OCI-LY7 (cell line): ENCODE measurements around the gene MARCHF2. TPM values are rescaled to one million over a fixed set of nuclear protein-coding genes. Genes with fewer than 3 reads are reported as not detected.
"Not testable (repeated sequence)": the region's sequence is repeated elsewhere in the genome, so short reads cannot be mapped to it uniquely, and the experiment has no call there.

Experiments used
- BruUV-seq: library from RNA; stranded (reverse); fragments of 400-500 nt; replicated peaks from 2 replicates; lab custom pipeline; 2021; lab: Mats Ljungman, UMichigan
- CTCF ChIA-PET: fragments of 300-600 bp; sonication (Branson Sonifier 250); formaldehyde crosslinking; loops from one replicate; lab custom pipeline; 2022; ENCODE audit warnings: antibody characterized with exemption; ENCODE audit not compliant: unreplicated experiment; lab: Charles Lee
- POLR2A ChIA-PET: fragments of 300-600 bp; sonication (Branson Sonifier 250); formaldehyde crosslinking; loops from one replicate; lab custom pipeline; 2022; ENCODE audit warnings: antibody characterized with exemption; lab: Charles Lee
- DNase-seq: peaks from one replicate; pipeline ENCODE4 v3.0.0-alpha.2; 2015; ENCODE audit warnings: low spot score
- H2AFZ ChIP-seq: fragments of 200-600 bp; sonication (generic), shearing (Covaris generic); 2 replicates; pipeline ENCODE4 v1.6.1; 2014; ENCODE audit warnings: mild to moderate bottlenecking, antibody characterized with exemption, low read length, moderate library complexity
- H3K27ac ChIP-seq: fragments of 200-600 bp; sonication (generic); 2 replicates; pipeline ENCODE4 v1.5.1; 2014; ENCODE audit warnings: mixed run types, low read depth, mild to moderate bottlenecking, moderate library complexity, low read length, inconsistent platforms; ENCODE audit not compliant: poor library complexity, severe bottlenecking
- H3K36me3 ChIP-seq: fragments of 200-600 bp; sonication (generic); 2 replicates; pipeline ENCODE4 v1.6.1; 2014; ENCODE audit warnings: mild to moderate bottlenecking, antibody characterized with exemption, low read length, moderate library complexity, mixed read lengths; ENCODE audit not compliant: insufficient read depth
- H3K4me1 ChIP-seq: fragments of 200-600 bp; sonication (generic); 2 replicates; pipeline ENCODE4 v1.5.1; 2014; ENCODE audit warnings: mild to moderate bottlenecking, low read length; ENCODE audit not compliant: insufficient read depth, poor library complexity, severe bottlenecking
- H3K4me2 ChIP-seq: fragments of 200-600 bp; sonication (generic); 2 replicates; pipeline ENCODE4 v1.6.1; 2014; ENCODE audit warnings: mild to moderate bottlenecking, low read length
- H3K4me3 ChIP-seq: fragments of 200-600 bp; sonication (generic); 2 replicates; pipeline ENCODE4 v1.5.1; 2014; ENCODE audit warnings: mild to moderate bottlenecking, low read depth, low read length; ENCODE audit not compliant: poor library complexity, severe bottlenecking
- H3K79me2 ChIP-seq: fragments of 200-600 bp; sonication (generic); 2 replicates; pipeline ENCODE4 v1.6.1; 2016; ENCODE audit warnings: low read depth, mild to moderate bottlenecking, low read length, moderate library complexity, mixed read lengths; ENCODE audit not compliant: insufficient read depth
- H3K9me2 ChIP-seq: fragments of 200-600 bp; sonication (generic); 2 replicates; pipeline ENCODE4 v1.6.1; 2016; ENCODE audit warnings: mild to moderate bottlenecking, low read length, mixed read lengths; ENCODE audit not compliant: insufficient read depth
- H3K9me3 ChIP-seq: fragments of 200-600 bp; sonication (generic); 2 replicates; pipeline ENCODE4 v1.6.1; 2014; ENCODE audit warnings: mild to moderate bottlenecking, mixed run types, low read length, mixed read lengths
- H4K20me1 ChIP-seq: fragments of 200-600 bp; sonication (generic); 2 replicates; pipeline ENCODE4 v1.6.1; 2014; ENCODE audit warnings: mild to moderate bottlenecking, antibody characterized with exemption, low read length, moderate library complexity, mixed read lengths; ENCODE audit not compliant: insufficient read depth
- CTCF ChIP-seq: fragments of 200-600 bp; sonication (generic); conservative IDR thresholded peaks from 2 replicates; pipeline ENCODE4 v1.5.1; 2014; ENCODE audit warnings: mild to moderate bottlenecking, antibody characterized with exemption, low read length, moderate library complexity, mixed read lengths
- EZH2phosphoT487 ChIP-seq: fragments of 200-600 bp; sonication (generic); IDR thresholded peaks from 2 replicates; pipeline ENCODE4 v1.6.1; 2018; ENCODE audit warnings: low read depth, borderline replicate concordance, mild to moderate bottlenecking, mixed run types, antibody characterized with exemption, low read length, moderate library complexity, mixed read lengths
- intact Hi-C: fragments of 100-400 bp; cut with micrococcal nuclease; formaldehyde crosslinking; loops from one replicate; pipeline ENCODE4 v1.10.0; 2022; ENCODE audit not compliant: unreplicated experiment
- total RNA-seq, 2 experiments: library from RNA; depleted of rRNA in 1 of 2; stranded (reverse); fragments of >200 nt in 1 of 2; shearing (Covaris generic) in 1 of 2; gene quantifications; 2 replicates each; pipeline ENCODE4 v1.2.3, GENCODE V29; 2014 to 2022

The MARCHF2 gene
- total RNA-seq, 2 experiments from 2014 or later, result 12.4 to 14.1 TPM

GRCh38 chr19:8377598-8377997, 35.5 kb upstream of the MARCHF2 start:
- no TSS peak for BruUV-seq
- H2AFZ ChIP-seq, result no peak overlapping the region
- no peak overlapping the region for H3K4me2 ChIP-seq
- ChIA-PET CTCF (interaction anchor here (0.6 kb wide), 1 partner anchor 204 kb away, joined by 4 read pairs; no protein-coding TSS in a partner anchor), POLR2A (no interaction called here)
- no peaks in the 10 kb centered on the region for H3K9me3 ChIP-seq
- no peaks in the 10 kb centered on the region for H3K9me2 ChIP-seq
- no peaks in the 10 kb centered on the region for H3K4me1 ChIP-seq
- no peak for DNase-seq
- H3K79me2 ChIP-seq, result no peaks in the 10 kb centered on the region
- no peak for TF ChIP-seq CTCF
- TF ChIP-seq EZH2phosphoT487, result no peak
- no peaks in the 10 kb centered on the region for H3K36me3 ChIP-seq
- no peaks in the 10 kb centered on the region for H4K20me1 ChIP-seq
- no peak overlapping the region for H3K4me3 ChIP-seq
- no peak overlapping the region for H3K27ac ChIP-seq
- intact Hi-C loops, result no loop called here

- ChIA-PET POLR2A (interaction anchor here (0.8 to 1.1 kb wide), 2 partner anchors 11 to 34 kb away, joined by 3 to 4 read pairs; partner anchors contain the start of genes MARCHF2 and RAB11B), CTCF (interaction anchor here (1.0 kb wide), 1 partner anchor 25 kb away, joined by 3 read pairs; no protein-coding TSS in a partner anchor)
- H4K20me1 ChIP-seq, intact Hi-C loops, H3K9me2 ChIP-seq, H3K27ac ChIP-seq, H3K36me3 ChIP-seq, H2AFZ ChIP-seq, BruUV-seq, H3K4me3 ChIP-seq, H3K79me2 ChIP-seq, H3K4me2 ChIP-seq, DNase-seq, H3K9me3 ChIP-seq, H3K4me1 ChIP-seq: not testable (repeated sequence)
These were observed 33.8 kb upstream of the MARCHF2 start for GRCh38 chr19:8379156-8379891.

- intact Hi-C loops, POLR2A ChIA-PET, H3K4me1 ChIP-seq, H3K27ac ChIP-seq, BruUV-seq, H3K4me3 ChIP-seq, H4K20me1 ChIP-seq, H3K36me3 ChIP-seq, H3K79me2 ChIP-seq, CTCF ChIA-PET, H3K4me2 ChIP-seq, DNase-seq, H3K9me2 ChIP-seq, H2AFZ ChIP-seq: not testable (repeated sequence)
- peaks cover 11% of the 10 kb centered on the region; the same call in 1 of the 2 replicates for H3K9me3 ChIP-seq
These were observed 28.5 kb upstream of the MARCHF2 start for GRCh38 chr19:8384569-8384968.

DNA sequence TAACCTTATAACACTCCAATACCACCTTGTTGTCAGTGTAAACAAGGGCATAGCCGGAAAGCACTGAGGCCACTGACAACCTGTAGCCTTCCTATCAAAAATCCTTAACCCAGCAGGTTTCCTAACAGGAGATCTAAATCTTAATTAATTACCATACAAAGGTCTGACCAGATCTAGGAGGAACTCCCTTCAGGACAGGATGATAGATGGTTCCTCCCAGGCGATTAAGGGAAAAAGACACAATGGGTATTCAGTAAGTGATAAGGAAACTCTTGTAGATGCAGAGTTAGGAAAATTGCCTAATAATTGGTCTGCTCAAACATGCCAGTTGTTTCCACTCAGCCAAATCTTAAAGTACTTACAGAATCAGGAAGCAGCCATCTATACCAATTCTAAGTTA, 28.0 kb upstream of the MARCHF2 start:
- H3K9me2 ChIP-seq, H2AFZ ChIP-seq, CTCF ChIA-PET, H3K79me2 ChIP-seq, H3K4me2 ChIP-seq, intact Hi-C loops, POLR2A ChIA-PET, H4K20me1 ChIP-seq, H3K4me3 ChIP-seq, H3K4me1 ChIP-seq, BruUV-seq, H3K27ac ChIP-seq, DNase-seq, H3K36me3 ChIP-seq: not testable (repeated sequence)
- H3K9me3 ChIP-seq, result peaks cover 11% of the 10 kb centered on the region; the same call in 1 of the 2 replicates

DNA sequence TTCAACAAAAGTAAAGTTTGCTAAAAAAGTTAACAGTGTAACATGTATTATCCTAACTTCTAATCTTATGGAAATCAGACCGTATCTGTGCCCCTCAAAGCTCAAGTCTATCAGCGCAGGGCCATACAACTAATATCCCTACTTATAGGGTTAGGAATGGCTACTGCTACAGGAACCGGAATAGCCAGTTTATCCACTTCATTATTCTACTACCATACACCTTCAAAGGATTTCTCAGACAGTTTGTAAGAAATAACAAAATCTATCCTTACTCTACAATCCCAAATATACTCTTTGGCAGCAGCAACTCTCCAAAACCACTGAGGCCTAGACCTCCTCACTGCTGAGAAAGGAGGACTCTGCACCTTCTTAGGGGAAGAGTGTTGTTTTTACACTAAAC, 27.5 kb upstream of the MARCHF2 start:
- H3K9me3 ChIP-seq, result peaks cover 11% of the 10 kb centered on the region; the same call in 1 of the 2 replicates
- H4K20me1 ChIP-seq, intact Hi-C loops, H3K36me3 ChIP-seq, BruUV-seq, H3K9me2 ChIP-seq, H3K79me2 ChIP-seq, CTCF ChIA-PET, DNase-seq, H3K4me2 ChIP-seq, POLR2A ChIA-PET, H3K4me3 ChIP-seq, H3K4me1 ChIP-seq, H2AFZ ChIP-seq, H3K27ac ChIP-seq: not testable (repeated sequence)
